HG03097 (cell line): ENCODE data around the gene SOX2.

ENCODE experiments used
- ATAC-seq: cut with Tn5 transposase; IDR thresholded peaks from one replicate; pipeline ENCODE4 v1.9.1; 2021; ENCODE audit not compliant: unreplicated experiment, low FRiP score

SOX2 gene

DNA sequence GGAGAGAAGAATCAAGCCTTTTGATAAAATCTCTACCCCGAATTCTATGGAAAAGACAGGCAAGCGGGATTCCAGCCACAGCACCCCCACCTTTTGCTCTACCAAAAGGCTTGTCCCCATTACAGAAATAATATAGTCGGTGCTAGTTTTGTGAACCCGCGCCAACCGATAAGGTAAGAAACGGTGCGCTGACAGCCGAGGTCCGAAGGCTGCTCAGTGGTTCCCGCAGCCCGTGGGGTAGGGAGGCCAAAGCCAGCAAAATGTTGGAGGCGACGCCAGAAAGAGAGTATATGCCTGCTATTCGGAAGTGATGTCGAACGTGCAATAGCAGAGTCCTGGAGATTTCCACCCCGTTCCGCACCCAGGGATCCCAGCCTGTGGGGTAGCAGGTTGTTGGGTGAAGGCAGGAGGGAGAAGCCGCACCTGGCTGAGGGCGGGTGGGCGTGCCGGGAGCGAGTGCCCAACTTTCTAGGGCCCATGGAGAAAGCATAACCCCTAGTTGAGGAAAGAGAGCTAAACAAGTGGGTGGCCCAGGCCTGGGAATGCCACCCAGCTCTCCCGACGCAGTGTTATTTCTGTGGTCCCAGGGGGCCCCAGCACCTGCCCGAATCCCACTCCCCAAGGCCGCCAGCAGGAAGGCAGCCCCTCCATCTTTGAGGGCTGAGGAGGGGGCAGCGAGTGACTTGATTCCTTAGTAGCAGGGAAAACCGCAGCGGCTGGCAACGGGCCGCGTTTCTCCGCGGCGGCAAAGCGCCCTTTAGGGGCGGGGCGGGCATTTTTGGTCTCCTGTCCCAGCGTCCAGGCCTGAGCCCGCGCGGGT, 7.9 kb upstream of the SOX2 start:
- no peak for ATAC-seq

DNA sequence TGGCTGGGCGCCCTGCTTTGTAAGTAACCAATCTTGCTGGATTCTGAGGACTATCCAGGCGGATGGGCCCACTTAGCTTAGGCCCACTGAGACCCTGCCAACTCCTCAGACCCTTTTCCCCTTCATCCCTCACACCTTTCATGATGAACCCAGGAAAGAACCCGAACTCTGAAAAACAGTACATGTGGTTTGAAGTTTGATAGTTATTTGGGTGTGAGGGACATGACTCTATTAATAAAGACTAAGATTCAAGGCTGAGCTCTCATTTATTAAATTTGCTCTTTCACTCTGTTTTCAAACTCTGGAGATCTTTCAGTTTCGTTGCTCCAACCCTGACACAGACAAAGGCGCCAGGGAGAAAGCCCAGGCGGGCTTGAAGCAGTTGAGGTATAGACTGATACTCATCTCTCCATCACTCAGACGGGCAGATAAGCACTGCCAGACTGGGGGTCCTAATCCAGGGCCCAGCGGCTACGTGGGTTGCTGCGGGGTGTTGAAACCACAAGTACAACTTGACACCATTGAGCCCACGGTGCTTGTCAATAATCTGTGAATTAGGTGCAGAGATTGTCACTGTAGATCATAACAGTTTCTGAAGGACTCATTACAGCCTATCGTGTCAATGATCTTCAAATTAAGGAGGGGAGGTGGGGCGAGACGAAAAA, 7.2 kb upstream of the SOX2 start:
- no peak for ATAC-seq

DNA sequence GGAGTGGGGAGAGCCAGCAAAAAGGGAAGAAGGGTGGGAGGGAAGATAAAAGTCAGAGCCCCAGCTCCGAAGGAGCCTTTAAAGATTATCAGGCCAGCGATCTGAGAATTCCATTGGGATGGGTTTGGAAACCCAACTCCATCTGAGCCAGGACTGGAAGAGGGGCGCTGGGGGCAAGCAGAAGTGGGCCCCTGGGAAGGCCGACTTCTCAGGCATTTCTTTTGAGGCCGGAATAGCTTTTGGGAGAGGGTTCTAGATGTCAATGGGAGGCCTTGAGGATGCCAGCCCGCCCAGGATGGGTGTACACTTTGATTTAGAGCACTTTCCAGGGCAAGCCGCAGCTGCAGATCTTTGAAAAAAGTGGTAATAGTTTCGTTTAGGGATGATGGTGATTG, 6.6 kb upstream of the SOX2 start:
- no peak for ATAC-seq

DNA sequence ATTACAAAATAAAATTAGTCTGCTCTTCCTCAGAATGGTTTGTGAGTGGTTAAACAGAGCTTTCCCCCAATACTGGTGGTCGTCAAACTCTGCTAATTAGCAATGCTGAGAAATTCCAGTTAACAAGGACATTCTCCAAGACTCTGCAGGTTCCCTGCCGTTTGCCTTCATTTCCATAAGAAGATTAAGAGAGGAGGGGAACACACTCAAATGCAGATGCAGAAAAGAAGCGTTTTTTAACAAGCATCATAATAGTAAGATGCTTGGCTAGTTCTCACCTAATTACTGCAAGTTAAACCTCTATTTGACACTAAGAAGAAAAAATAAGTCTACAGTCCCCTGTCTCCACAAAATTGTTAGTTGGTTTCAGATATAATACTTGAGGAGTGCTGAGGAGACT, 3.7 kb upstream of the SOX2 start:
- ATAC-seq, result no peak

DNA sequence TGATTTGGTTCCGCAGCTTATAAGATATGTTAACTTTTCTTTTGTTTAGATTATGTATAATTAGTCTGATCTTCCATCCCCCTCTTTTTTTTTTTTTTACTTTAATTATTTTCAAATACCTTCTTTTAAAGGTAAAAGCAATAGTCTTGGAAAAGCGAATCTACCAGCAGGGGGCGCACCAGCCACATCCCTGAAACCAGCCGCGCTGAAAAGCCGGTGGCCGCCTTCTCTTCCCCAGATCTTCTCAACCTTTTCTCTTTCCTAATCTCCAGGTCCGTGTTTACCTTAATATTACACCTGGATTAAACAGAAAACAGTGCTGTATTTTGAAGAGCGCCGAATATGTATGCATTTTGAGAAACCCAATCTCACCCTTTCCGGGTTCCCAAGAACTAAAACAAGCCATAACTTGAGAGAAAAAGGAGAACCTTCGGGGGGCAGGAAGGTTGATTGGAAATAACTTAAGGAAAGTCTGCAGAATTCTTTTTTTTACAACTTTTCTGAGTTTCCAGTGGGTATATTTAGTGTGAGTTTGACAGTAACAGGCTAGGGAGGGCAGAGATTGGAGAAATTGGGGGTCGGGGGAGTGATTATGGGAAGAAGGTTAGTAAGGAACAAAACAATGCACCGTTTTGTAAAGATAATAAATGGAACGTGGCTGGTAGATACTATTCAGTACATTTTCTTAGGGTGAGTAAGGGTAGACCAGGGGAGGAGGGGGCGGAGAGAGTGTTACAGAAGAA, 2.0 kb upstream of the SOX2 start:
- no peak for ATAC-seq

DNA sequence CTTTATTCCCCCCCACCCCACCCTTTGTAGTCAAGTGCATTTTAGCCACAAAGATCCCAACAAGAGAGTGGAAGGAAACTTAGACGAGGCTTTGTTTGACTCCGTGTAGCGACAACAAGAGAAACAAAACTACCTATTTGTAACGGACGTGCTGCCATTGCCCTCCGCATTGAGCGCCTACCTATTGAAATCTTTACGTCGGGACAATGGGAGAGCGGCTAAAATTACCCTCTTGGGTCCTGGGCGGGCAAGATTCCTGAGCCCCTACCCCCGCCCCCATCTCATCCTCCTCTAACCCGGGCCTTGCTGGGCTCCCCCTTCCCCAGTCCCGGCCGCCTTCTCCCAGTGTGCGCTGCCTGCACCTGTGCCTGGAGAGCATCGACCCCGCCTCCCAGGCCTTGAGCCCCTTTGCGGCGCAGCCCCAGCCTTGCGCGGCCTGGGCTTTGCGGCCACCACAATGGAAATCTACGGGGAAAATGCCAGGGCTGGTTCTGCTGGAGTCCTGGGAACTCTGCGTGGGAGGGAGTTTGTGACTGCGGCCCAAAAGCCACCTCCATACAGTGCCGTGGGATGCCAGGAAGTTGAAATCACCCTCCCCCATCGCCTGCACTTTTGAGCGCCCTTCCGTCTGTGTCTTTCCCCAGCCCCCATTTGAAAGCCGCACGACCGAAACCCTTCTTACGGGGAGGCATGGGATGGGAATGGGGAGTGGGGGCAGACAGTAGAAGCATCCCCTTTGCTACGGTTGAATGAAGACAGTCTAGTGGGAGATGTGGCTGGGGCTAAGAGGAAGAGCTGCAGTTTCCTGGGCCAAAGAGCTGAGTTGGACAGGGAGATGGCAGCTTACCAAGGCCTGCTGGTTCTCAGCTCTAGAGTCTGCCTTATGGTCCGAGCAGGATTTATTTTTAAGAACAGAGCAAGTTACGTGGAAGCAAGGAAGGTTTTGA, 1.1 kb upstream of the SOX2 start:
- ATAC-seq, result no peak

DNA sequence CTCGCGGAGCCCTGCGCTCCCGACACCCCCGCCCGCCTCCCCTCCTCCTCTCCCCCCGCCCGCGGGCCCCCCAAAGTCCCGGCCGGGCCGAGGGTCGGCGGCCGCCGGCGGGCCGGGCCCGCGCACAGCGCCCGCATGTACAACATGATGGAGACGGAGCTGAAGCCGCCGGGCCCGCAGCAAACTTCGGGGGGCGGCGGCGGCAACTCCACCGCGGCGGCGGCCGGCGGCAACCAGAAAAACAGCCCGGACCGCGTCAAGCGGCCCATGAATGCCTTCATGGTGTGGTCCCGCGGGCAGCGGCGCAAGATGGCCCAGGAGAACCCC, 464 bp downstream of the SOX2 start:
- ATAC-seq, result no peak

DNA sequence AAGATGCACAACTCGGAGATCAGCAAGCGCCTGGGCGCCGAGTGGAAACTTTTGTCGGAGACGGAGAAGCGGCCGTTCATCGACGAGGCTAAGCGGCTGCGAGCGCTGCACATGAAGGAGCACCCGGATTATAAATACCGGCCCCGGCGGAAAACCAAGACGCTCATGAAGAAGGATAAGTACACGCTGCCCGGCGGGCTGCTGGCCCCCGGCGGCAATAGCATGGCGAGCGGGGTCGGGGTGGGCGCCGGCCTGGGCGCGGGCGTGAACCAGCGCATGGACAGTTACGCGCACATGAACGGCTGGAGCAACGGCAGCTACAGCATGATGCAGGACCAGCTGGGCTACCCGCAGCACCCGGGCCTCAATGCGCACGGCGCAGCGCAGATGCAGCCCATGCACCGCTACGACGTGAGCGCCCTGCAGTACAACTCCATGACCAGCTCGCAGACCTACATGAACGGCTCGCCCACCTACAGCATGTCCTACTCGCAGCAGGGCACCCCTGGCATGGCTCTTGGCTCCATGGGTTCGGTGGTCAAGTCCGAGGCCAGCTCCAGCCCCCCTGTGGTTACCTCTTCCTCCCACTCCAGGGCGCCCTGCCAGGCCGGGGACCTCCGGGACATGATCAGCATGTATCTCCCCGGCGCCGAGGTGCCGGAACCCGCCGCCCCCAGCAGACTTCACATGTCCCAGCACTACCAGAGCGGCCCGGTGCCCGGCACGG, 991 bp downstream of the SOX2 start:
- no peak for ATAC-seq

DNA sequence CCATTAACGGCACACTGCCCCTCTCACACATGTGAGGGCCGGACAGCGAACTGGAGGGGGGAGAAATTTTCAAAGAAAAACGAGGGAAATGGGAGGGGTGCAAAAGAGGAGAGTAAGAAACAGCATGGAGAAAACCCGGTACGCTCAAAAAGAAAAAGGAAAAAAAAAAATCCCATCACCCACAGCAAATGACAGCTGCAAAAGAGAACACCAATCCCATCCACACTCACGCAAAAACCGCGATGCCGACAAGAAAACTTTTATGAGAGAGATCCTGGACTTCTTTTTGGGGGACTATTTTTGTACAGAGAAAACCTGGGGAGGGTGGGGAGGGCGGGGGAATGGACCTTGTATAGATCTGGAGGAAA, 1.5 kb downstream of the SOX2 start:
- no peak for ATAC-seq

DNA sequence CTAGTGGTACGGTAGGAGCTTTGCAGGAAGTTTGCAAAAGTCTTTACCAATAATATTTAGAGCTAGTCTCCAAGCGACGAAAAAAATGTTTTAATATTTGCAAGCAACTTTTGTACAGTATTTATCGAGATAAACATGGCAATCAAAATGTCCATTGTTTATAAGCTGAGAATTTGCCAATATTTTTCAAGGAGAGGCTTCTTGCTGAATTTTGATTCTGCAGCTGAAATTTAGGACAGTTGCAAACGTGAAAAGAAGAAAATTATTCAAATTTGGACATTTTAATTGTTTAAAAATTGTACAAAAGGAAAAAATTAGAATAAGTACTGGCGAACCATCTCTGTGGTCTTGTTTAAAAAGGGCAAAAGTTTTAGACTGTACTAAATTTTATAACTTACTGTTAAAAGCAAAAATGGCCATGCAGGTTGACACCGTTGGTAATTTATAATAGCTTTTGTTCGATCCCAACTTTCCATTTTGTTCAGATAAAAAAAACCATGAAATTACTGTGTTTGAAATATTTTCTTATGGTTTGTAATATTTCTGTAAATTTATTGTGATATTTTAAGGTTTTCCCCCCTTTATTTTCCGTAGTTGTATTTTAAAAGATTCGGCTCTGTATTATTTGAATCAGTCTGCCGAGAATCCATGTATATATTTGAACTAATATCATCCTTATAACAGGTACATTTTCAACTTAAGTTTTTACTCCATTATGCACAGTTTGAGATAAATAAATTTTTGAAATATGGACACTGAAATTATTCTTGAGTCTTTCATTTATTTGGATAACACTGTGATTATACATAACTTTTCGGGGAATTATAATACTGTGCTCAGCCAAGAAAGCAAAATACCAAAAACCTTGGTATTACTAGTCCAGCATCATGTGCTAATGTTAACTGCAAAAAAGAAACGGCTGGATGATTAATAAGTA, 2.2 kb downstream of the SOX2 start:
- ATAC-seq, result no peak

DNA sequence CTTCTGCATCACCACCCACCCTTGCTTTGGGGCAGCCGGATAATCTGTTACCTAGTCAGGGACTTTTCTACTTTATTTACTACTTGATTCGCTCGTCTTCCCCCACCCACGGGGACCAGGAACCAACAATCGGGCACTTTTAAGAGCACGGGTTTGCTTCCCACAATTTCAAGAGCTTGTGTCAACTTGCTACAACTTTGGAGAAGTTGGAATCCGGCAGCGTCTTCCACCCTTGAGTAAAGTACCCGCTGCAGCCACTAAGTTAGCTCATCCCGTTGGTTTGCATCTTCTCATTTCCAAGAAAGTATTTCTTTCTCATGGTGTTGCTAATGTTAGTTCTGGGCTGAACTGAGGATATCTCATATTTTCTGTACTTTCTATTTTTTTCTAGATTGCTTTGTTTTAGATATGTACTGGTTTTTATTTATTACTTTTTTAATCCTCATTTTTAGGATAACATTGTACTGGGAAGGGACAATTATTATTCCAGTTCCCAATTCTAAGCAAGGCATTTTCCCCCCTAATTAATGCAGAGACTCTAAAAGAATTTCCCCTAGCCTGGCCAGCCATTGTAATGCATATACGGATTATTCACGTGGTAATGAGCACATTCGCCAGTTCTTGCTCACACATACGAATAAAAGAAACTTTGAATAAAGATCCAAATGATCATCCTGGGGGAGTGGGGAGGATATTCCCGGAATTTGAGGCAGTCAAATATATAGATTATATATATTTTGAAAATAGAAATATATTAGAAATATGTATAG, 4.0 kb downstream of the SOX2 start:
- no peak for ATAC-seq

DNA sequence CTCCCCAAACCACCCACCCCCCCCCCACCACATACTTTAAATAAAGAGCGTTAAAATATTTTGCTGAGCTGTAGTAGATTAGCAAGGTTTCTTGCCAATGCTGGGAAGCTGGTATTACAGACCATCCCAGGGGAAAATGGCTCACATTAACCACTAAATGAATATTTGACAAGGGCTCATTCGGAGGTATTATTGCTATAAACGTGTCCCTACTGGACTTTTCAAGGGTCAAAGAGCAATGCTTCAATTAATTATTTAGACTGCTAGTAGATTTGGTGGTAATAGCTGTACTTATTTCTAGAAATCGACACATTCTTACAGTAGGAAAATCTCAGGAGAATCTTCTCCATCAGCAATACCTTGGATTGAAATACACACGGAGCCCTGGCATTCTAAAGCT, 5.2 kb downstream of the SOX2 start:
- no peak for ATAC-seq

DNA sequence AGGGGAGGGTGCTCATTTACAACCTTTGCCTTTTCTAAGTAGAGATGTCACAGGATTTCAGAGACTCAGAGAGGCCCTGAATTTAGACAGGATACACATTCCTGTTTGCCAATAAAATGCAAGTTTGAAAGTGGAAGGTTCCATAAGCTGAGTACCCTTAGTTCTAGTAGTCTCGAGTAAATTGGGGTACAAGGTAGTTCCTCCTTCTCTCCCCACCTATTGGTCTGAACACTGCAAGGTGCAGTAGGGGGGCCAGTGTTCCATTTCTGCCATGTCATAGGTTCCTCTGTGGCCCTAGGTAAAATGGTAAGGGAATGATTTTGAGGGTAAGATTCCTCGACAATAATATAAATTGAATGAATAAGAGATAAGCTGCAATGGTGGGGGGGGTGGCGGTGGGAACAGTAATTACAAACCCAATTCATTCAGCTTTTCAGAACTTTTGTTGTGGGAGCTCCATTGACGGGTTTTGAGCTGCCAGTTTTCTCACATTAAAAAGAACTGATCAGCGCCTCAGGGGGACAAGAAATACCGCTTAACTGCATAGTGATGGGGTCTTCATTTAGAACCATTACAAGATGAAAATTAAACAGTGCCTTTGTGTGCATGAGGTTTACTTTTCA, 5.9 kb downstream of the SOX2 start:
- ATAC-seq, result no peak

DNA sequence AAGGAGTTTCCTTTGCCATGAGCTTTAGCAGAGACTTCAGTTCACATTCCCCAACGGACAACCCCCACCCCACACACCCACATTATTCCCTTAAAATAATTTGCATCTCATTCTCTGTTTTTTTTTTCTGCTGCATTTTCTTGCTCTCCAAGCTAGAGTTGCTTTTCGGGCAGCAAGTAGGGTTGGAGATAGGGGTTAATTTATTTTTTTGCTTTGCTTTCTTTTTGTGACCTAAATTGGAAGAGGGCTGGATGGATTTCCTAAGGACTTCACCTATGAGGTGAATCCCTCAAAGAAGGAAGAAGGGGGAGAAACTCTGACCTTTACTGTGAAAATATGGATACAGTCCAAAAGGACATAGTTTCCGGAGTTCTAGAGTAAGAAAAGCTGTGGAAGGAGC, 6.6 kb downstream of the SOX2 start:
- ATAC-seq, result no peak

DNA sequence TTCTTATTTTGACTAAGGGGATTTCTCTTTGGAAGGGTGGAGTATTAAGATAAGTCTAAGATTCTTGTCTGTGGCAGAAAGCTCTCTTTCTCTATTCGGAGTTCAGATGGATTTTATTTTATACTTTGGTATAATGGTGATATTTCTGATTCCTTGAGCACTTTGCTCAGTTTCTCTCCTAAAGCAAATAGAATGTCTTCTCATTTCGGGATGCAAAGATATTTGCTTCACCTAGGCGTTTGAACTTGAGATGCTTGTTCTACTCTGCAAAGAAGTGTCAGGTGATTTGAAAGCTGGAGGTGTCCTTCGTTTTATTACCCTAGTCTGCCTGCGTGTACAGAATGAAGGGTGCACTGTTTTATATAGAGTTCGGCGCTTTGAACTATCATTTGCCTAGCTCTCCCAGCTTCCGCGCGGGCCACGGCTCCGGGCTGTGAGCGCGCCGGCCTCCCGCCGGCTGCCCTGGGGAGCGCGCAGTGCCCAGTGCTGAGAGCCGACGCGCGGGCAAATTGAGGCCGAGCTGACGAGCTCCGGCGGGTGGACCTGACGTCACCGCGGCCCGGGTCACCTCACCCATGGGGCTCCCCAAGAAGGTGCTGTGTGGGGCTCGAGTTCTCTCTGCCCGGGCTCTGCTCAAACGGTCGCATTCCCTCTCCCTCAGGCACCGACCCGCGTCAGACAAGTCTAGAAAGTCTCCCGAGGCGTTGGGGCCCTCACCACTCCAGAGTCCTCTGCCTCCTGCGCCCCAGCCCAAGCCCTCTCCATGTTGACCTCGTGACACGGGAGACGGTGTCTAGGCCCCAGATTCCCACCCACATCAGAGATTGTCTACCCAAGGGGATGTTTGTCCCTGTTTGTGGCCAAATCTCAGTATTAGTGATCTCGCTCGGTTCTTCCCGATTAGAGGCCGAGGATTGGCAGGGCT, 7.5 kb downstream of the SOX2 start:
- no peak for ATAC-seq

DNA sequence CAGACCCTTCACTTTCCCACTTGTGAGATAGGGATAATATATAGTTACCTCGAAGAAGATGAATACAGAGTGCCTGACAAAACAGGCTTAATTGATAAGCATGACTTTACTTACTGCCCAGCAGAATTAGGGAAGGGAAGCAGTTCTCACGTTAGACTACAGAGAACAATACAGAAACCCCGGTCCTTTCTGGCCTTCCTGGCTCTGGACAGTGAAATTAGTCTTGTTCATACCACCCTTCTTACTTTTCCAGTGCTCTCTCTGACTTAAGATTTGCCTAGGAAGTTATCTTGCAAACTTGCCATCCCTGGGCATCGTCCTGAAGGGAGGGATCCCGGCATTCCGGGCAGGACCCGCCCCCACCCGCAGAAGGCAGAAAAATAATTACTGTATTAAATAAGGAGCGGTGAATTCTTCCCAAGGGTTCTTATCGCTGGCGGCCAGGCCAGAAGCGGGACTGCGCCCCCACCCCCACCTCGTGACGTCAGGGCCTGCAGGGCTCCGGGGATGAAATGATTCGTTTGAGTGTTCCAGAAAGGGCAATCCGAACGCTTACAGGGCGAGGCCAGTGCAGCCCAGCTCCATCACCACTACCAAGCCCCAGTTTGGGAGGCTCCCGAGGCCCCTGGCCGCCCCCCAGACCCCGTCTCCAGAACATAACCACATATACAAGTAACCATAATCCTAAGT, 8.4 kb downstream of the SOX2 start:
- ATAC-seq, result no peak
